CD1c-positive myeloid dendritic cell (primary cell): ENCODE results near the gene ELFN1.
"Not testable (repeated sequence)": the region's sequence is repeated elsewhere in the genome, so short reads cannot be mapped to it uniquely, and the experiment has no call there.

ENCODE experiments used
- DNase-seq: peaks from one replicate; pipeline ENCODE4 v3.0.0-alpha.2; 2016; ENCODE audit errors: extremely low spot score

The ELFN1 gene

DNA sequence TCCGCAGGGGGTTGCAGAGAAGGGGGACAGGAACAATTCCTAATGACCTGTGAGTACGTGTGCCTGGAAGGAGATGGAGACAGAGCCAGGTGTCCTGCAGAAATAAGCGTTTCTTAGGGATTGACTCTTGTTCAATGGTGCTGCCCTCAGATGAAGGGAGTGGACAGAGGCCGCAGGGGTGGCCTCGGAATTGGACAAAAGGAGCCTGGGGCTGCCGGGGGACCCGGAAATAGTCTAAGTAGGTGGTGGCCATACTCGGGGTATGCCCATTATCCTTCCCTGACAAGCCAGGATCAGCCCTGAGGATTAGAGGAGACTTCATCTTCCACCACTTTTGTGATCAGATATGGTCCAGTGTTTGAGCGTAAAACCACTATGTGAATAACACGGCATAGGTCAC lies 39.2 kb downstream of the ELFN1 start:
- no peak for DNase-seq

DNA sequence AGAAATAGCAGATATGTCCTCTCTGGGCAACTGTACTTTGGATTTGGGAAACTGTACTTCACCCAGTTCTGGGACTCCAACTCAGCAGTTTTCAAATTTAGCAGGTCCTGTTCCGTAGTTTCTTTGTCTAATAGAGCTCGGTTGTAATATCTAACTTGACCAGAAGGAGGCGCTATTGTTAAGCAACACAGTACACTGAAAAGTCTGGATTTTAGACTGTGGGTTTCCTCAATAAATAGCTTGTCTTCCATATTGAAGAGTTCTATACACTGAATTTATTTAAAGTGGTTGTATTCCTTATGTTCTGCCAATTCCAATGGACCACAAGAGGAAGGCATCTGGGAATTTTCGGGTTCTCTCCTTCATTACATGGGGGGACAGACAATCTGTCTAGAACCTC lies 39.8 kb downstream of the ELFN1 start:
- peak; percentile 5 for DNase-seq

DNA sequence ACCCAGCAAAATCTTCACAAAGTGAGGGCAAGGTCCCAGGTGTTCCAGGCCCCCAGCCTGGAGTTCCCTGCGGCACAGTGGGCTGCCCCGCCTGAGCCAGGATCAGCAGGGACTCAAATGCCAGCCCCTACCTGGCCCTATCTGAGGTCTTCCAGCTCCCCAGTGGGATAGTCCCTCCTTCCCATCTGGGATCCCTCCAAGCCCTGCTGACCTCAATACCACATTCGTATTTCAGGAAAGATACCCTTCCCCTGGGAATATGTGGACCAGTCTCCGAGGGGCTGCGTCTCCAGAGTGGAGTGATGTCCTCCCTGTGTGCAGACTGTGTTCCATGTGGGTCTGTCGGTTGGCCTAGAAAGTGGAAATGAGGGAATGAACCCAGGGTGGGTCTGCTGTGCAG lies 40.9 kb downstream of the ELFN1 start:
- no peak for DNase-seq

DNA sequence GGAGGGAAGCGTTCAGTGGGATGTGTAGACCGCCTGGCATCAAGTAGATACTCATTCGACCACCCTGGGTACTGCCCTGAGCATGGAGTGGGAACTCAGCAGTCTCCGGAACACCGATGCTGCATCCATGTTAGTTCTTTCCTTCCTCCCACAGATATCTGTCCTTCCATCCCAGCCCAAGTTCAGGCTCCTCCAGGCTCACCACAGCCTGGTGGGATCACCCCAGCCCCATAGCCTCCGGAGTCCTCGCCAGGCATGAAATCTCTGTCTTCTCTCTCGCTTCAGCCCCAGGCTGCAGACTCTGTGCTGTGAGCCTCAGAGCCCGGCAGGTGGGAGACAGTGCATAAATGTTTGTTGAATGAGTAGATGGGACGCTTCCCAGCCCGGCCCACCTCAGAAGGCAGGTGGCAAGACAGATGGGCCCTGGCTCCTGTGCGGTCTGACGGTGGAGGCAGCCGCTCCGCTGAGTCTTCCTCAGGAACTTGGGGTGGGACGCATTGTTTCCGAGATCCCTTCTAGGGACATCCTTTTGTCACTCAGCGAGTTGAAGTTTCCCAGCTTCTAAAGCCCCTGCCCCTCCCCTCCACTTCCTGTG lies 42.9 kb downstream of the ELFN1 start:
- no peak for DNase-seq

DNA sequence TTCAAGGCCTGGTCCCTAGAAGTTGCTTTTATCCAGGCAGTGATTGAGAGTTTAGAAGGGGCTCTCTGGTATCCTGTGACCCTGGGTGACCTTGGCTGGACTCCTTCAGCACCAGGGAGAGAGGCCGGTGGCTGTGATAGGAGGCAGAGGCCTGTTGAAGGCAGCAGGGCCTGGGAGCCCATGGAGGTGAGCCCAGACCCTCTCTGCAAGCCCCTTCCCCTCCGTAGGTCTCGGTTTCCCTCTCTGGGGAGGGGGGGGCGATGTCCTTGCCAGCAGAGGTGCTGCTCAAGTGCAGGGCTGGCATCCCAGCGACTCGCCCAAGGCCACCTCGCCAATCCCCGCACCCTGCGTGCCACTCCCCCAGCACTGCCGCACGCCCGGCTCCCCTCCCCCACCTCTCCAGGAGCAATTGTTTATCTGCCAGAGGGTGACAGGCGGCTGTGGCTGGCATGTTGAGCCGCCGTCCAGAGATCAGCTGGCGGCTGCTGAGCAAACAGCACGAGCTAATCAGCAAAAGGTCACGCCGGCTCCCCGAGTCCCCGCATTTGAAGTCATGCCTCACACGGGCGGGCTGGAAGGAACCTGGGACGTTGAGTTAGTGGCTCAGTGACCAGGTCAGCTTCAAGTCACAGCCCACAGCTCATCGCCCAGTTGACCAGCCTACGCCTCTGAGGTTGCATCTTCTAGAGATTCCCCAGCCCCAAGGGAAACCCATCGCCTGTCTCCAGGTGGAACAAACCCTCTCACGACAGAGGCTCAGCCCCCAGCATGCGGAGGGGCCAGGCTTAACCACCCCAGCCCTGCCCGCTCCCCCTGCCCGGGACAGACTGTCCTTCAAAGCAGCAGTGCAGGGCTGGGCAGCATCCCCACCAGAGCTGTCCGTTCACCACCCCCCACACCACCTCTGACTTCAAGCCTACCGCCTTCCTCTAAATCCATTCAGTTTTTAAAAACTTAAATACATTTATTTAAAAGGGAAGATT lies 43.7 kb downstream of the ELFN1 start:
- DNase-seq, result no peak

DNA sequence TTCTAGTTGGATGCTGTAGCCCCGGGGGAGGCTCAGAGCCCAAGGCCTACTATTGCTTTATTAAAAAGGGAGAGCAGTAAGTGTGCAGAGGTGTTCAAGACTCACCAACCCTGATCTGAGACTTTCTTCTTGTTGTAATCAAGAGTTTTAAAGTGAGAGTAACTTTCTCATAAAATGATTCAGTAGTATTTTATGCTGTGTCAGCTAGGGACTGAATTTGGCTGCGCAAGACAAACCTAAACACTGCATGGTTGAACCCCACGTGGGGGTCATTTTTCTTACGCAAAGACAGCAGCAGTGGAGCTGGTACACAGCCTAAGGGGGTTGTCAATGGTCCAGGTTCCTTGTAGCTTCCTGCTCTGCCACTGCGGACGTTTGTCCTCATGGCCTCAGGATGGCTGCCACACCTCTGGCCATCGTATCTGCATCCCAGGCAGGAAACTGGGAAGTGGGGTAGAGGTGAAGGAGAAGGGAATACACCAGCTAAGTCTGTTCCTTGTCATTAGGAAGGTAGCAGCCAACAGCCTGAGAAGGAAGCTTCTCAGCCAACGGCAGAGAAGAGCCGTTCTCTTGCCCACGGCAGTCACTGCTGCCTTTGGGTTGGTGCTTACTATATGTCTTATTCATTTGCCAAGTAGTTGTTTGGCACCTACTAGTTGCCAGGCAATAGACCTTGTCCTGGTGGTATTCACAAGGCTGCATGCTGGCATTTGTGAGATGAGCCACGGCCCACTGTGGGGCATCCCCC lies 44.7 kb downstream of the ELFN1 start:
- DNase-seq, result no peak

DNA sequence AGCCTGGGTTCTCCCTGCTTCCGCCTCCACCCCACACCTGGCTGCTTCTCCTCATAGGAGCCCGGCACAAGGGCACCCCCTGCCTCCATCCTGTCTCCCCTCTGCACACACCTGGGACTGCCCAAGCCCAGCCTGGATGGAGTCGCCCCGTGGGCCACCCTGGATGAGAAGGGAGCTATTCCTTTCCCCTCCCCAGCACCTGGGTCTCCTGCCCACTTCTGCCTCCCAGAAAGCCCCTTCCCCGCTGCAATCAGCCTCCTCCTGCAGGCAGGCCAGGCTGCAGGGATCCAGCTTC lies 45.2 kb downstream of the ELFN1 start:
- DNase-seq, result no peak

DNA sequence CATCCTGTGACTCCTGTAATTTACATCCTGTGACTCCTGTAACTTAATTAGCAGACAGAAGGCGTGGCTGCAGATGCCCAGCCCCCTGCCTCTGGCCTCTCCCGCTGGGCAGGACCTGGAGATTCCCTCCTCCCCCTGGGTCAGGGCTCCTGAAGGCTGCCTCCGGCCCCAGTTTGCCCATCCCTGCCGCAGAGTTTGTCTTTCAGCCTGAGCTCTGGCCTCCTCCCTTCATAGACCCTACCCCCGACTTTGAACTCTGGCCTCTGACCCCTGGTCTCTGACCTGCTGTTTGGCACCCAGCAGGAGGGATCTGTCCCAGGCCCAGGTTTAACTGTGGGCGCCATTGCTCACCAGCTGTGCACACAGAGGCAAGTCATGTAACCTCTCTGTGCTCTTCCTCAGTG lies 45.6 kb downstream of the ELFN1 start:
- no peak for DNase-seq

DNA sequence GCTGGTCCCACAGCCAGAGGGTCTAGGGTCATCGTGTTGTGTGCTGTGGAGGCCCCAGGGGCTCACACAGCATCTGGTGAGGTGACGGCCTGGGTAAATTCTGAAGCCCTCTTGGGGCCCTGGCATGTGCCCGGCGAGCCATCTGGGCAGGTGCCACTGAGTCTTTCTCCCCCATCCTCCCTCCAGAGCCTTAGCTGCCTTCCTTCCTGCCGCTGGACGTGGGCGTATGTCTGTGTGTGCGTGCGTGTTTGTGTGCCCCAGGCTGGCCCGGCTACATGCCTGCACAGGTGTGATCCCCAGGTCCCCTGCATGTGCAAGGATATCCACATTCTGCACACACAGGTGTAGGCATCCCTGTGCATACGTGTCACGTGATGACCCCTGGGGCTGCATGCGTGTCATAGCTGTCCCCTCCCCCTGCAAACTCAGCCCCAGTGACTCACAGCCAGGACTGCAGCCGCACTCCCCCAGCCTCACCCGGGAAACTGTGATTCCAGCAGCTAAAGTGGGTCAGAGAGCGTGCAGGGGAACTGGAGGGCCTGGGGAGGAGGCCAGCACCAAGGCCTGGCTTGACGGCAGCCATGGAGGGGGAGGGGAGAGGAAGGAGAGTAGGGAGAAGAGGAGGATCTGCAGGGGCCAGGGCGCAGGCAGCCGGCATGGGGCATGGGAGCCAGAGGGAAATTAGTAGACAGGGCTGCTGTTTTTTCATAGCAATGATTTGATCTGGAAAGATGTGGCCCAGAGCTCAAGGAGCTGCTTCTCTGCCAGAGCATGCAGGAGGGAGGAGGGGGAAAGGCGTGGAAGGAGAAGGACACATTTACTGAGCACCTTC lies 46.4 kb downstream of the ELFN1 start:
- no peak for DNase-seq

DNA sequence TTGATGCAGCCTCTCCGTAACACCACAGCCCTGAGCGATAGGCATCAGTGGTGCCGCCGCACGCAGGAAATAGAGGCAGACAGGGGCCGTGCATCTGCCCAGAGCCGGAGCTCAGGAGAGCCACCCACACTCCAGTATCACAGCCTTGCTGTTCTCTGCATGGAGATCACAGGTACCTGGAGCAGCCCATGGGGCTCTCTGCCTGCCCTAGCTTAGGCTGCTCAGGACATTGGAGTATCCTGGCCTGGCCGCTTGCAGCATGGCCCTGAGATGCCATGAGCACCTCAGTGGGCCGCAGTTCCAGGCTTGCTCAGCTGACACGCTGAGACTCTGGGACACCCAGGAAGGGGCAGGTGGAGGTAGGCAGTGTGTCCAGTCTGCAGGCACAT lies 47.0 kb downstream of the ELFN1 start:
- DNase-seq, result no peak

DNA sequence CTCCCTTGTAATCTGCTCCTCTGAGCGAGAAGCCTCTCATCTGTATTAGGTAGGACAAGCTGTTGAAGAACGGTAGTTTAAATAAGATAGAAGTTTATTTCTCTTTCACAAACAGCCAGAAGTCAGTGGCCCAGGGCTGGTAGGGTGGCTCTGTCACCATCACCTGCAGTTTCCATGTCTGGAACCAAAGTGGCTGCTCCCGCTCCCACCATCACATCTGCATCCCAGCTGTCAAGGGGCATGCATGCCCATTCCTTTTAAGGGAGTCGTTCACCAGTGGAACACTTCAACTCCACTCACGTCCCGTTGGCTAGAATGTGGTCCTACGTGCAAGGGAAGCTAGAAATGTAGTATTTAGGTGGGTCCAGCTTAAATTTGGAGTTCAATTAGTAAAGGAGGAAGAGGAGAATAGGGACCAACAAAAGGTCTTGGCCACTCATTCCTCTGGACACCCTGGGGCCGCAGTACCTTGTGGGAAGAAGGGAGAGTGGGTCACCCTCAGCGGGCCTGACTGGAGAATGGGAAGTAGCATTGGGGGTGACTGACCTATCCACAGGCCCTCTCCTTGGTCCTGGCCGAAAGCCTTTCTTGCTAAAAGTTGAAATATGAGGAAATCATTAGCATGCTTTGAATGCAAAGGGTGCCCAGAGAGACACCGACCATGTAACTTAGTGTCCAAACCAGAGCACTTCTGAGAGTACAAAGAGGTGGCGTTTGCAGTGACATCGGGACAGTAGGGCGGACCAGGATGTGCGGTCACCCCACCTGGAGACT lies 48.0 kb downstream of the ELFN1 start:
- DNase-seq, result no peak

DNA sequence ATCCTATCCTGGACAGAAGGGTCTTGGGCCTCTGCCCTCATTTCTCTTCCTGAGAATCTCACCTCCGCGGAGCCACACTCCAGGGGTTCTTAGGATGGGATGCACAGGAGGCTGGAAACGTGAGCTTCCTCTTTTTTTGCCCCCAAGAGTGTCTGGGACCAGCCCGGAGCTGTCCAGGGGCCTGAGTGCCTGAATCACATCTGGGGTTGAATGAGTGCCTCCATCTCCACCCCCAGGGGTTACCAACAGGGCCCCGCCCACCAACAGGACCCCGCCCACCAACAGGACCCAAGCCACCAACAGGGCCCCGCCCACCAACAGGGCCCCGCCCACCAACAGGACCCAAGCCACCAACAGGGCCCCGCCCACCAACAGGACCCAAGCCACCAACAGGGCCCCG lies 48.8 kb downstream of the ELFN1 start:
- DNase-seq, result not testable (repeated sequence)

DNA sequence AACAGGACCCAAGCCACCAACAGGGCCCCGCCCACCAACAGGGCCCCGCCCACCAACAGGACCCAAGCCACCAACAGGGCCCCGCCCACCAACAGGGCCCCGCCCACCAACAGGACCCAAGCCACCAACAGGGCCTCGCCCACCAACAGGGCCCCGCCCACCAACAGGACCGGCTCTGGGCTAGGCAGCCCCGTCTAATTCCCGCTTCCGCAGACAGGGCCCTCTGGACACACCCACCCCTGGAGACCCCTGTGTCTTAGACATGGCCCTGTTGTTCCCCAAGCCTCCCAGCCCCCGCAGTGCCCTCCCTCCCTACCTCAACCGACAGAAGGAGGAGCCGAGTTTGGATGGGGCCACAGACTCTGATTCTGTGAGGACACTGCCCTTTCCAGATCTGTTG lies 49.2 kb downstream of the ELFN1 start:
- DNase-seq, result not testable (repeated sequence)

DNA sequence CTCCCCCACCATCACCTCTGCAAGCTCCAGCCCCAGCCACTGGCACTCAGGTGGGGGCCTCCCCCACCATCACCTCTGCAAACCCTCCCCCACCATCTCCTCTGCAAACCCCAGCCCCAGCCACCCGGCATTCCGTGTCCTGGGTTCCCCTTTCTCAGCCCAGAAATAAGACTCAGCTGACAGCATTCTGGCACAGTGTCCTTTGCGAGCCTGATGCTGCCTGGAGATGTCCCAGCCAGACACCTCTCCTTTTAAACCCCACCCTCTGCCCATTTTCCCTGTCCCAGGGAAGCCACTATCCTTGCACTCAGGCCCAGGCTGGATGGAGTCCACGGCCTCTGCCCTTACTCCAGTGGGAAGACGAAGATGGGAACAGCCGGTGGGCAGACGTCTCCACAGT lies 49.8 kb downstream of the ELFN1 start:
- DNase-seq, result no peak

DNA sequence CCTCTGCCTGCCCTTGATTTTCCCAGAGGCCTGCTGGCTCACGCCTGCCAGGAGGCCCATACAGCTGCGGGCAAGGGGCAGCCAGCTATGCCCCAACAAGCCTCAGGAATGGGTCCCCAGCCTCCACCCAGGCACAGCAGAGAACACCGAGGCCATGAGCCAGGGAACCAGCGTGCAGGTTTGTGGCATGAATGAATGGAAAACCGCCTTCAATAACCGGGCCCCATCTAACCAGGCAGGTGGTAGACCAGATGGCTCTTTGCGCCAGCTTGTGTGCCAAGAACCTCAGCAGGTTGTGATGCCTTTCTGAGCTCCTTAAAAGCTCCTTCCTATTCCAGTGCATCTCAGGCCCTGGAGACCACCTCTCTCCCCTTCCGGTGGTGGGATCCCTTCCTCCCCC lies 50.2 kb downstream of the ELFN1 start:
- DNase-seq, result no peak

DNA sequence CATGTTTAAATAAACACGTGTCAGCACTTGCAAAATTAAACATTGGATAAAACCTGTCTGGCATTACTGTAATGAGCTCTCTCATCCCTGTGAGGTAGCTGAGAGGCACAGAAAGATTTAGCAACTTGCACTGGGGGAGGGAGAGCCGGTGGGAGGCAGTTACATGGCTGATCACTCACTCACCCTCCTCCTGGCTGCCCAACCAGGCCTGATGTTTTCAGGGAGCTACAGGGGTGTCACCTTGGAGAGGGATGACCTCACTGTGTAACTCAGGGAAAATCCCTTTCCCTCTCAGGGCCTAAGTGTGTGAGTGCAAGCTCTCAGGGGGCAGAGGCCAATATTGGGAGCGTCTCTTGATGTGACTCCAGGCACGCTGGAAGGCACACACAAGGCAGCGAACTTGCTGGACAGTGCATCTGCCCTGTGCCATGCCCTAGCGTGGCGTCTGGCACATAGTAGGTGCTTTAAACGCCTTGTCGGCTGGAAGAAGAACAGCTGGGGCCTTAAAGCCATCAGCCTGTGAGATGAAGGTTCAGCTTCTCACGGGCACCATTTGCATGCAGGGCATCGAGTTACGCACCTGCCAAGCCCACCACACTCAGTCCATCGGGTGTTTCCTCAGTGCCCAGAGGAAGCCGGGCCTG lies 51.1 kb downstream of the ELFN1 start:
- DNase-seq, result no peak

DNA sequence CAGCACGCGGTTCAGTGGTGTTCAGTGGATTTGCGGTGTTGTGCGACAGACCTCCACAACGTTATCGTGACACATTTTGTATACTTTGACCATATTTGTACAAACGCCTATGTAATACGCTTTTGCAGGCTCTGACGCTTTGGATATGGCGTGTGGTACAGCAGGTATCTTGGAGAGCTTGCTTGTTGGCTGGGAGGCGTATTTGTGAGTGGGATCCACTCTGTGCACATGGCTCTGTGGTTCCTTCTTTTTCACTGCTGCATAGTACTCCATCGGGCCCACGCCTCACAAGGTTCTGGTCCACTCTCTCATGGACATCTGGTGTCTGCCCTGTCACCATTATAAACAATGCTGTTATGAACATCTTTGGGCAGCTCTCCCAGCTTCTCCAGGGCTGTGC lies 53.2 kb downstream of the ELFN1 start:
- DNase-seq, result no peak

DNA sequence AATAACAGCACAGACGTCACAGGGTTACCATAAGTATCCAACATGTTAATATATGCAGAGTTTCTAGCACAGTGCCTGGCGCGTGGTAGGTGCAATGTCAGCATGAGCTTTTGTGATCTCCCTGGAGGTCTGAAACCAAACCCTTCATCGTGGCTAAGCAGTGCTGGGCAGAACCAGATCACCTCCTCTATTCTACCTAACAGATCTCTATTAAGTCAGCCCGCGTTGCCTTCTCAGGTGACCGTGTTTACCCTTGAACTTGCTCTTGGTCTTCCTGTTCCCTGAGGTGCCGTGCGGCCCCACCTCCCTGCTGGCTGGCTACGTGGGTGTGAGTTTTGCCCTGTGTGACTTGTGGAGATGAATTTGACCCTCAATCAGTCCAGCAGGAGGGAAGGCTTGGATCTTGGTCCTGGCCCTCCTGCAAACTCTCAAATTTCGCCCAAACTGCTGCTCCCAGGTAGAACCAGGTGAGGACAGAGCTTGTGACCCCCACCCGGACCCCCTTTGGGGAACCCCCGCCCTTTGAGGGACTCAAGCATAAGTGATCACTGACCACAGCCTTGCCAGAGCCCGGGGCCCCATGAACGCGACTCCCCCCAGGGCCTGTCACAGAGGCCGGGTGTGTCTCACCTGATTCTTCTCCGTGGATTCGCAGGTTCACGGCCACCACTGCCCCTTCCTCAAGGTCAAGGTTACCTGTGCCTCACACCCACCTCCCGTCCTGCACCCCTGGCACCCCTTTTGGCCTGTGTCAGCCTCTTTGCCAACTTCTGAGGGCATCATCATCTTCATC lies 54.2 kb downstream of the ELFN1 start:
- no peak for DNase-seq

DNA sequence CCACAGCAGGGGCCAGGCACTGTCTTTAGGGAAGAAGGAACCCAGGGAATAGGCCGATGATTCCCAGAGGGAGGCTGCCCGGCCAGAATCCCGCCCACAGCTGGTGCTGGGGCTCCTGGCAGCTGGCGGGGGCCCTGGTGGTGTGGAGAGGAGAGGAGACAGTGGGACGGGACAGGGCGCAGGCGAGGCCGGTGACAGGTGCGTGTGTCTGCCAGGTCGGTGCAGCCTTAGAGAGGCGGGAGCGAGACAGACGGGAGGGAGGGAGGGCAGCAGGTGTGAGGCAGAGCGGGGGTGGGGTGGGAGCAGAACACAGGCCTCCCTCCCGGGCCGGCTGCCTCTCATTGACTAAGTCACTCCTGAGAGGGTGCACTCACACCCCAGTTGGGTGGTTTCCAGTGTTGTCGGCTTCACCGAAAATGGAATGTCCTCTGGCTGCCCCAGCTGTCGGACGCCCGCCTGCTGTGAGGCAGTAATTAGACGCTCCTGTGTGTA lies 55.2 kb downstream of the ELFN1 start:
- DNase-seq, result no peak
